ENCODE results near the gene RYR2. TPM values are rescaled to one million over a fixed set of nuclear protein-coding genes. Genes with fewer than 3 reads are reported as not detected.

RYR2 gene
- total RNA-seq, 4 donors from 2014 or later: 1.2 to 7.0 (median 2.5) TPM

DNA sequence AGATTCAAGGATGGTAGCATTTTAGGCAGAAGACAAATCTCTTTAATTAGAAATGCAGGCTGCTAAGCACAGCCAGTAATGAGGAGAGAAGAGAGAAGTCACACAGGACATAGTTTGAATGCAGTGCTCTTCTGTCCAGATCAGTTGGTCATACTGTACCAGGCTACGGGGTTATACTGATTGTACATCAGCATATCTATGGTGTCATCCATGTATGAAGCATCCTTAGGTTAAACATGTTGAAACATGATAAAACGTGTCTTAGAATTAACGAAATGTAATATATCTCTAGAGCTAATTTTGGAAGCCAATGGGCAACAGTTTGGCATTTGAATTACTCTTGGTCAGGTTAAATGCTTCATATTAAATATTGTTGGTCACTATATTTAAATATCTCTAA lies 199.1 kb downstream of the RYR2 start:
- Histone ChIP-seq H3K4me3 (no peak overlapping the region), H3K27me3 (no peaks in the 10 kb centered on the region), H3K9me3 (no peaks in the 10 kb centered on the region), H3K4me1 (no peaks in the 10 kb centered on the region), H3K36me3 (no peaks in the 10 kb centered on the region), H3K27ac (no peak overlapping the region)
- in situ Hi-C loops (cut with MboI; ENCODE audit: low pct_ligation_motif_present in 1 of 4, low pct_unique_long_range_greater_than_20kb in 1 of 4, low sequenced_read_pairs in 3 of 4): no loop called here
- 63 to 95% methylated on average over 3 of the region's 3 CpGs for WGBS, 2 donors (ENCODE audit: low coverage in 1 of 2)
- intact Hi-C loops (cut with DNase I; ENCODE audit: low total_unique reads): no loop called here
- TF ChIP-seq POLR2AphosphoS5 (IDR thresholded peaks at IDR 0.05): no peak
- TF ChIP-seq EP300 (IDR thresholded peaks at IDR 0.05; ENCODE audit: low read depth): no peak
- TF ChIP-seq POLR2A (IDR thresholded peaks at IDR 0.05): no peak
- no peak for DNase-seq

DNA sequence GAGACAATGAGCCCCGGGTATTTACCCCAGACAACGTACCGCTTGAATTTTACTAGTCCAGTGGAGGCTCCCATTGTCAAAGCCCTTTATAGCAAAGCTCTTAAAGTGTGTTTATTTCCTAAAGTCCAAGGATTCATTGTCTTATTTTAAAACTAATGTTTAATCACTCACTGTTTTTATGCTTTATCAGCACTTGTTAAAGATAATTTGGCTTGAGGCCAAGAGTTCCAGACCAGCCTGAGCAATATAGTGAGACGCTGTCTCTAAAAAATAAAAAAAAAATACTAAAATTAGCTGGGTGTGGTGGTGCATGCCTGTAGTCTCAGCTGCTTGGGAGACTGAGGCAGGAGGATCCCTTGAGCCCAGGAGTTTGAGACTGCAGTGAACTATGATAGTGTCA lies 202.8 kb downstream of the RYR2 start:
- 74 to 78% methylated on average over 4 of the region's 4 CpGs for WGBS, 2 donors (ENCODE audit: low coverage in 1 of 2)
- intact Hi-C loops (cut with DNase I; ENCODE audit: low total_unique reads): no loop called here
- no peak overlapping the region for H3K27ac ChIP-seq
- H3K9me3 ChIP-seq: no peaks in the 10 kb centered on the region
- no peaks in the 10 kb centered on the region for H3K27me3 ChIP-seq
- H3K4me3 ChIP-seq: no peak overlapping the region
- no peaks in the 10 kb centered on the region for H3K4me1 ChIP-seq
- TF ChIP-seq POLR2A (IDR thresholded peaks at IDR 0.05): no peak
- TF ChIP-seq POLR2AphosphoS5 (IDR thresholded peaks at IDR 0.05): no peak
- no peak for TF ChIP-seq EP300 (IDR thresholded peaks at IDR 0.05; ENCODE audit: low read depth)
- TF ChIP-seq, protein P1, sequence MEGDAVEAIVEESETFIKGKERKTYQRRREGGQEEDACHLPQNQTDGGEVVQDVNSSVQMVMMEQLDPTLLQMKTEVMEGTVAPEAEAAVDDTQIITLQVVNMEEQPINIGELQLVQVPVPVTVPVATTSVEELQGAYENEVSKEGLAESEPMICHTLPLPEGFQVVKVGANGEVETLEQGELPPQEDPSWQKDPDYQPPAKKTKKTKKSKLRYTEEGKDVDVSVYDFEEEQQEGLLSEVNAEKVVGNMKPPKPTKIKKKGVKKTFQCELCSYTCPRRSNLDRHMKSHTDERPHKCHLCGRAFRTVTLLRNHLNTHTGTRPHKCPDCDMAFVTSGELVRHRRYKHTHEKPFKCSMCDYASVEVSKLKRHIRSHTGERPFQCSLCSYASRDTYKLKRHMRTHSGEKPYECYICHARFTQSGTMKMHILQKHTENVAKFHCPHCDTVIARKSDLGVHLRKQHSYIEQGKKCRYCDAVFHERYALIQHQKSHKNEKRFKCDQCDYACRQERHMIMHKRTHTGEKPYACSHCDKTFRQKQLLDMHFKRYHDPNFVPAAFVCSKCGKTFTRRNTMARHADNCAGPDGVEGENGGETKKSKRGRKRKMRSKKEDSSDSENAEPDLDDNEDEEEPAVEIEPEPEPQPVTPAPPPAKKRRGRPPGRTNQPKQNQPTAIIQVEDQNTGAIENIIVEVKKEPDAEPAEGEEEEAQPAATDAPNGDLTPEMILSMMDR (IDR thresholded peaks at IDR 0.05): no peak
- H3K36me3 ChIP-seq: no peaks in the 10 kb centered on the region
- no peak for DNase-seq
- in situ Hi-C loops (cut with MboI; ENCODE audit: low pct_ligation_motif_present in 1 of 4, low pct_unique_long_range_greater_than_20kb in 1 of 4, low sequenced_read_pairs in 3 of 4): no loop called here

DNA sequence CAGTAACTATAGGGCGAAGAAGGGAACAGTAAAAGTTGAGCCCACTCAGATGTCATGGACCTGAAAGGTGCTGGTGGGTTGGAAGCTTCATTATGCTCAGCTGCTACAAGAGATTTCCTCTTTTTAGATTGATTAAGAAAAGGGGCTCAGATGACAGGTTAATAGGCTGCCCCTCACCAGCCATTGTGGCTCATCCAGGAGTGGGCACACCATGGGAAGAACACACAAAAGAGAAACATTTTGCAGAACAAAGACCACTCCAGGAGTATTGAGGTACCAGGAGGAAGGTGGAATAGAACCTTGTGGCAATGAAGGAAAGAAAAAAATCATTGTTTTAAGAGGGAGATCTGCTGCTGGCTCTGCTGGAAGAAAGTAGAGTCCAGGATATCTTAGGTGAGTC lies 205.5 kb downstream of the RYR2 start:
- no peak for DNase-seq
- H3K4me3 ChIP-seq: no peak overlapping the region
- H3K27me3 ChIP-seq: no peaks in the 10 kb centered on the region
- intact Hi-C loops (cut with DNase I; ENCODE audit: low total_unique reads) (no loop called here), in situ Hi-C loops (cut with MboI; ENCODE audit: low pct_ligation_motif_present in 1 of 4, low pct_unique_long_range_greater_than_20kb in 1 of 4, low sequenced_read_pairs in 3 of 4) (no loop called here)
- WGBS, 2 donors (ENCODE audit: low coverage in 1 of 2): 83 to 100% methylated on average over 1 of the region's 1 CpG
- H3K36me3 ChIP-seq: no peaks in the 10 kb centered on the region
- H3K9me3 ChIP-seq: no peaks in the 10 kb centered on the region
- TF ChIP-seq, protein P1 (IDR thresholded peaks at IDR 0.05): no peak
- no peak for TF ChIP-seq POLR2AphosphoS5 (IDR thresholded peaks at IDR 0.05)
- TF ChIP-seq POLR2A (IDR thresholded peaks at IDR 0.05): no peak
- no peak for TF ChIP-seq EP300 (IDR thresholded peaks at IDR 0.05; ENCODE audit: low read depth)
- H3K27ac ChIP-seq: no peak overlapping the region
- H3K4me1 ChIP-seq: no peaks in the 10 kb centered on the region

DNA sequence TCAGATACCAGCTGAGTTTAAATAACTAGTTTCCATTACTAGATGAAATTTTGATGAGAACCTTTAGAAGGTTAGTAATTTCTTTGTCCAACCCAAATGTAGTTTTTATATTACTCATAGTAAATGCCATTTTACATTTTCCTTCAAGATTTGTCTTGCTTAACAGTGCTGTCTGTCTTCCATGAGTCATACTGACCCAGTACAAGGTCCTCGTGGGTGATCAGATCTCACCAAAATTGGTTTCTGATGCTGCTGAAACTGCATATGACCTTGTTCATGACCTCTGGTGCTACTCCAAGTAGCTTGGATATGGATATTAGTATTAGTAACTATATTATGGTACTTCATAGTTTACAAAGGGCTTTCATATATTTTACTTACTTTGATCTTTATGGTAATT lies 207.1 kb downstream of the RYR2 start:
- H3K27ac ChIP-seq: no peak overlapping the region
- H3K9me3 ChIP-seq: no peaks in the 10 kb centered on the region
- no peaks in the 10 kb centered on the region for H3K27me3 ChIP-seq
- no peak for DNase-seq
- WGBS, 2 donors (ENCODE audit: low coverage in 1 of 2): 59 to 67% methylated on average over 1 of the region's 1 CpG
- in situ Hi-C loops (cut with MboI; ENCODE audit: low pct_ligation_motif_present in 1 of 4, low pct_unique_long_range_greater_than_20kb in 1 of 4, low sequenced_read_pairs in 3 of 4): no loop called here
- TF ChIP-seq, protein P1 (IDR thresholded peaks at IDR 0.05): no peak
- no peak for TF ChIP-seq EP300 (IDR thresholded peaks at IDR 0.05; ENCODE audit: low read depth)
- TF ChIP-seq POLR2A (IDR thresholded peaks at IDR 0.05): no peak
- no peaks in the 10 kb centered on the region for H3K36me3 ChIP-seq
- intact Hi-C loops (cut with DNase I; ENCODE audit: low total_unique reads): no loop called here
- no peak overlapping the region for H3K4me3 ChIP-seq
- H3K4me1 ChIP-seq: no peaks in the 10 kb centered on the region

DNA sequence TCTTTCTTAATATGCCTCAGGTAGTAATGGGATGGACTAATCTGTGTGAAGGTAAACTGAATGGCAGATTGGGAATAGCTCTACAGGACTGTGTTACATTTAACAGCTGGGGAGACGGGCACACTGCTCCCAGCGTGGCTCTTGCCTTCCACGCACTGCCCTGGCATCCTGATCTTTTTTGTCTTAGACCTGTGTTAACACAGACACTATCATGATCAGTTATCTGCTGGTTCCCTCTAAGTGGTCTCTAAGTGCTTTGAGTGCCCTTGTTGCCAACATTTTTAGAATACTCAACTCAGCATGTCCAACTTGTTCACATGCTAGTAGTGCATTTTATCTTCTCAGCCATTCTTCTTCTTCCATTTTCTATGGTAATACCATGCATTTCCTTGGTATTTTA lies 208.1 kb downstream of the RYR2 start:
- WGBS, 2 donors (ENCODE audit: low coverage in 1 of 2): 60 to 94% methylated on average over 1 to 3 of the region's 3 CpGs
- in situ Hi-C loops (cut with MboI; ENCODE audit: low pct_ligation_motif_present in 1 of 4, low pct_unique_long_range_greater_than_20kb in 1 of 4, low sequenced_read_pairs in 3 of 4): no loop called here
- no peak for DNase-seq

More for the DNA sequence above, 208.1 kb downstream of the RYR2 start:
- Histone ChIP-seq H3K27me3 (no peaks in the 10 kb centered on the region), H3K4me3 (no peak overlapping the region), H3K36me3 (no peaks in the 10 kb centered on the region), H3K9me3 (no peaks in the 10 kb centered on the region), H3K4me1 (no peaks in the 10 kb centered on the region), H3K27ac (no peak overlapping the region)
- intact Hi-C loops (cut with DNase I; ENCODE audit: low total_unique reads): no loop called here
- no peak for TF ChIP-seq POLR2AphosphoS5 (IDR thresholded peaks at IDR 0.05)
- TF ChIP-seq POLR2A (IDR thresholded peaks at IDR 0.05): no peak
- TF ChIP-seq EP300 (IDR thresholded peaks at IDR 0.05; ENCODE audit: low read depth): no peak
- TF ChIP-seq, protein P1 (IDR thresholded peaks at IDR 0.05): no peak
